Measurements from ENCODE around the gene OPCML. TPM values are rescaled to one million over a fixed set of nuclear protein-coding genes. Genes with fewer than 3 reads are reported as not detected.

The OPCML gene
- total RNA-seq, 1 experiment from 2014 or later, result not detected

- H3K27ac ChIP-seq (ENCODE audit: low read length), result no peak overlapping the region
- no peaks in the 10 kb centered on the region for H3K27me3 ChIP-seq (ENCODE audit: control insufficient read depth, insufficient read depth, low read length)
- no peak overlapping the region for H3K4me3 ChIP-seq (ENCODE audit: low read depth in 2 of 2, low read length in 2 of 2)
- TF ChIP-seq TCF7L2 (IDR thresholded peaks at IDR 0.05; ENCODE audit: low read depth, low read length) (no peak), REST (IDR thresholded peaks at IDR 0.05; ENCODE audit: insufficient read depth in 1 of 2, low read depth in 2 of 2, low read length in 1 of 2) (no peak), SIN3A (IDR thresholded peaks at IDR 0.05; ENCODE audit: borderline replicate concordance, insufficient read depth, low read depth, low read length) (no peak), POLR2AphosphoS5 (IDR thresholded peaks at IDR 0.05; ENCODE audit: low read depth, low read length) (no peak)
- TF ChIP-seq, protein P1, sequence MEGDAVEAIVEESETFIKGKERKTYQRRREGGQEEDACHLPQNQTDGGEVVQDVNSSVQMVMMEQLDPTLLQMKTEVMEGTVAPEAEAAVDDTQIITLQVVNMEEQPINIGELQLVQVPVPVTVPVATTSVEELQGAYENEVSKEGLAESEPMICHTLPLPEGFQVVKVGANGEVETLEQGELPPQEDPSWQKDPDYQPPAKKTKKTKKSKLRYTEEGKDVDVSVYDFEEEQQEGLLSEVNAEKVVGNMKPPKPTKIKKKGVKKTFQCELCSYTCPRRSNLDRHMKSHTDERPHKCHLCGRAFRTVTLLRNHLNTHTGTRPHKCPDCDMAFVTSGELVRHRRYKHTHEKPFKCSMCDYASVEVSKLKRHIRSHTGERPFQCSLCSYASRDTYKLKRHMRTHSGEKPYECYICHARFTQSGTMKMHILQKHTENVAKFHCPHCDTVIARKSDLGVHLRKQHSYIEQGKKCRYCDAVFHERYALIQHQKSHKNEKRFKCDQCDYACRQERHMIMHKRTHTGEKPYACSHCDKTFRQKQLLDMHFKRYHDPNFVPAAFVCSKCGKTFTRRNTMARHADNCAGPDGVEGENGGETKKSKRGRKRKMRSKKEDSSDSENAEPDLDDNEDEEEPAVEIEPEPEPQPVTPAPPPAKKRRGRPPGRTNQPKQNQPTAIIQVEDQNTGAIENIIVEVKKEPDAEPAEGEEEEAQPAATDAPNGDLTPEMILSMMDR (IDR thresholded peaks at IDR 0.05), result no peak
- POLR2A ChIA-PET, result no interaction called here
- intact Hi-C loops (cut with micrococcal nuclease; ENCODE audit: unreplicated experiment), result no loop called here
- no TSS peak for BruUV-seq (replicated peaks)
- CTCF ChIA-PET, result no interaction called here
- in situ Hi-C loops (cut with HindIII; ENCODE audit: low pct_unique_long_range_greater_than_20kb, low sequenced_read_pairs), result no loop called here
- DNase-seq (ENCODE audit: low read depth, low spot score) (no peak), ATAC-seq (no peak)
- H3K36me3 ChIP-seq (ENCODE audit: control insufficient read depth, insufficient read depth, low read length), result no peaks in the 10 kb centered on the region
- H3K9me3 ChIP-seq (ENCODE audit: control insufficient read depth, insufficient read depth, low read depth, low read length), result no peaks in the 10 kb centered on the region
- H3K4me1 ChIP-seq (ENCODE audit: control insufficient read depth, insufficient read depth, low read length), result no peaks in the 10 kb centered on the region
Observed at GRCh38 chr11:132691848-132692550, 840.3 kb downstream of the OPCML start.

GRCh38 chr11:132686886-132687285, 845.4 kb downstream of the OPCML start:
- POLR2A ChIA-PET, result no interaction called here
- Histone ChIP-seq H3K9me3 (ENCODE audit: control insufficient read depth, insufficient read depth, low read depth, low read length) (no peaks in the 10 kb centered on the region), H3K27ac (ENCODE audit: low read length) (no peak overlapping the region), H3K4me3 (ENCODE audit: low read depth in 2 of 2, low read length in 2 of 2) (no peak overlapping the region), H3K4me1 (ENCODE audit: control insufficient read depth, insufficient read depth, low read length) (no peaks in the 10 kb centered on the region), H3K27me3 (ENCODE audit: control insufficient read depth, insufficient read depth, low read length) (no peaks in the 10 kb centered on the region), H3K36me3 (ENCODE audit: control insufficient read depth, insufficient read depth, low read length) (no peaks in the 10 kb centered on the region)
- TF ChIP-seq, protein P1 (IDR thresholded peaks at IDR 0.05), result no peak
- TF ChIP-seq POLR2AphosphoS5 (IDR thresholded peaks at IDR 0.05; ENCODE audit: low read depth, low read length) (no peak), TCF7L2 (IDR thresholded peaks at IDR 0.05; ENCODE audit: low read depth, low read length) (no peak), SIN3A (IDR thresholded peaks at IDR 0.05; ENCODE audit: borderline replicate concordance, insufficient read depth, low read depth, low read length) (no peak), REST (IDR thresholded peaks at IDR 0.05; ENCODE audit: insufficient read depth in 1 of 2, low read depth in 2 of 2, low read length in 1 of 2) (no peak)
- no TSS peak for BruUV-seq (replicated peaks)
- DNase-seq (ENCODE audit: low read depth, low spot score) (no peak), ATAC-seq (no peak)
- CTCF ChIA-PET, result no interaction called here
- in situ Hi-C loops (cut with HindIII; ENCODE audit: low pct_unique_long_range_greater_than_20kb, low sequenced_read_pairs) (no loop called here), intact Hi-C loops (cut with micrococcal nuclease; ENCODE audit: unreplicated experiment) (no loop called here)
